ENCODE results near the gene GPSM1. TPM values are rescaled to one million over a fixed set of nuclear protein-coding genes. Genes with fewer than 3 reads are reported as not detected.

GPSM1 gene
- total and polyA plus RNA-seq, 9 of the 15 experiments (the other 6 are each of a cell fraction or from before 2014, with no cell fraction given), result 0.04 to 14.2 (median 3.1) TPM

DNA sequence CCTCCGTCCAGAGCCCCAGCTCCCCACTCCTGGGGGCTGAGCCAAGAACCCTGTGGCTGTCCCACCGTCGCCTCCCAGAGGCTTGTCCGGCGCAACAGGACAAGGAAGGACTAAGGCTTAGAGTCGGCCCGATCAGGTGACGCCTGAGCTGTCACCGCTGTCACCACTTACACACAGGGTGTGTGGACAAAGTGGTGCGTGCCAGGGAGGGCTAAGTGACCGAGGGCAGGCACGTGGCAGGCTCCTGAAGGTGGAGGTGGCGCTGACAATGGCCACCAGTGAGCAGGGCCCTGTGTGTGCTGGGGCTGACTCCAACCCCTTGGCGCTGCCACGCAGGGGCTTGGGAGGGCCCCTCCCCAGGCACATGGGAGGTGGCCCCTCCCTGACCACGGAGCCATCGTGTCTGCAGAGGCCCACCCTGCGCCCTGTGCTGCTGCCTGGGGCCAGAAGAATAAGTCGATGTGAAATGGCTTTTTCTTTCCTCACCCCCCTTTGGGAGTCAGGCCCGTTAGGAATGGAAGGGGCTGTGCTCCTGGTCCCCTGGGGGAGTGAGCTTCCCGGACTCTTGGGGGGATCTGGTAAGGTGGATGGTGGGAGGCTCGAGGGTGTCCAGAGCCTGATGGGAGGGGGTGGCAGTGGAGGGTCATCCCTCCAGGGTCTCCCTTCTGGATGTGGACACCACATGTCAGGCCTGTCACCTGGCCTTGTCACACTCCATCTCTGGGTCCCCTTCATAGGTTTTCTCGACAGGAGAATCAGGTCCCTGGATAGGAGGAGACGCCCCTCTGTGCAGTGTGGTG is 2.6 kb upstream of the GPSM1 start (continued):
- TF ChIP-seq, protein P1, sequence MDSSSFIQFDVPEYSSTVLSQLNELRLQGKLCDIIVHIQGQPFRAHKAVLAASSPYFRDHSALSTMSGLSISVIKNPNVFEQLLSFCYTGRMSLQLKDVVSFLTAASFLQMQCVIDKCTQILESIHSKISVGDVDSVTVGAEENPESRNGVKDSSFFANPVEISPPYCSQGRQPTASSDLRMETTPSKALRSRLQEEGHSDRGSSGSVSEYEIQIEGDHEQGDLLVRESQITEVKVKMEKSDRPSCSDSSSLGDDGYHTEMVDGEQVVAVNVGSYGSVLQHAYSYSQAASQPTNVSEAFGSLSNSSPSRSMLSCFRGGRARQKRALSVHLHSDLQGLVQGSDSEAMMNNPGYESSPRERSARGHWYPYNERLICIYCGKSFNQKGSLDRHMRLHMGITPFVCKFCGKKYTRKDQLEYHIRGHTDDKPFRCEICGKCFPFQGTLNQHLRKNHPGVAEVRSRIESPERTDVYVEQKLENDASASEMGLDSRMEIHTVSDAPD (CRISPR knock-in tag; IDR thresholded peaks at IDR 0.05), result no peak
- peak; percentile 79; the same call in 1 of the 2 replicates for TF ChIP-seq ATF7 (IDR thresholded peaks at IDR 0.05)
- TF ChIP-seq, protein P2, sequence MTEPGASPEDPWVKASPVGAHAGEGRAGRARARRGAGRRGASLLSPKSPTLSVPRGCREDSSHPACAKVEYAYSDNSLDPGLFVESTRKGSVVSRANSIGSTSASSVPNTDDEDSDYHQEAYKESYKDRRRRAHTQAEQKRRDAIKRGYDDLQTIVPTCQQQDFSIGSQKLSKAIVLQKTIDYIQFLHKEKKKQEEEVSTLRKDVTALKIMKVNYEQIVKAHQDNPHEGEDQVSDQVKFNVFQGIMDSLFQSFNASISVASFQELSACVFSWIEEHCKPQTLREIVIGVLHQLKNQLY (CRISPR knock-in tag; conservative IDR thresholded peaks at IDR 0.05), result no peak
- TF ChIP-seq NRF1 (conservative IDR thresholded peaks at IDR 0.05 in 1 of 2, IDR thresholded peaks at IDR 0.05 in 1 of 2), result peak; percentile 41 to 49; a peak in 3 of 4 replicates
- no peak for TF ChIP-seq YBX1 (IDR thresholded peaks at IDR 0.05)
- no peak for TF ChIP-seq MYNN (IDR thresholded peaks at IDR 0.05)
- TF ChIP-seq MYNN (CRISPR knock-in tag; IDR thresholded peaks at IDR 0.05), result no peak
- TF ChIP-seq, protein P3, sequence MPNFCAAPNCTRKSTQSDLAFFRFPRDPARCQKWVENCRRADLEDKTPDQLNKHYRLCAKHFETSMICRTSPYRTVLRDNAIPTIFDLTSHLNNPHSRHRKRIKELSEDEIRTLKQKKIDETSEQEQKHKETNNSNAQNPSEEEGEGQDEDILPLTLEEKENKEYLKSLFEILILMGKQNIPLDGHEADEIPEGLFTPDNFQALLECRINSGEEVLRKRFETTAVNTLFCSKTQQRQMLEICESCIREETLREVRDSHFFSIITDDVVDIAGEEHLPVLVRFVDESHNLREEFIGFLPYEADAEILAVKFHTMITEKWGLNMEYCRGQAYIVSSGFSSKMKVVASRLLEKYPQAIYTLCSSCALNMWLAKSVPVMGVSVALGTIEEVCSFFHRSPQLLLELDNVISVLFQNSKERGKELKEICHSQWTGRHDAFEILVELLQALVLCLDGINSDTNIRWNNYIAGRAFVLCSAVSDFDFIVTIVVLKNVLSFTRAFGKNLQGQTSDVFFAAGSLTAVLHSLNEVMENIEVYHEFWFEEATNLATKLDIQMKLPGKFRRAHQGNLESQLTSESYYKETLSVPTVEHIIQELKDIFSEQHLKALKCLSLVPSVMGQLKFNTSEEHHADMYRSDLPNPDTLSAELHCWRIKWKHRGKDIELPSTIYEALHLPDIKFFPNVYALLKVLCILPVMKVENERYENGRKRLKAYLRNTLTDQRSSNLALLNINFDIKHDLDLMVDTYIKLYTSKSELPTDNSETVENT (CRISPR knock-in tag; IDR thresholded peaks at IDR 0.05), result no peak
- TF ChIP-seq JUND (IDR thresholded peaks at IDR 0.05; ENCODE audit: borderline replicate concordance, low read depth, low read length), result peak; percentile 9; the same call in 1 of the 2 replicates
- TF ChIP-seq JUND (tag; IDR thresholded peaks at IDR 0.05; ENCODE audit: borderline replicate concordance, low read depth, low read length), result no peak
- peak; percentile 68 for TF ChIP-seq L3MBTL2 (IDR thresholded peaks at IDR 0.05)
- no peak for TF ChIP-seq IRF2 (CRISPR knock-in tag; IDR thresholded peaks at IDR 0.05)
- no peak for TF ChIP-seq RBM39 (optimal IDR thresholded peaks at IDR 0.05; ENCODE audit: low read depth, low read length)
- TF ChIP-seq, protein P4, sequence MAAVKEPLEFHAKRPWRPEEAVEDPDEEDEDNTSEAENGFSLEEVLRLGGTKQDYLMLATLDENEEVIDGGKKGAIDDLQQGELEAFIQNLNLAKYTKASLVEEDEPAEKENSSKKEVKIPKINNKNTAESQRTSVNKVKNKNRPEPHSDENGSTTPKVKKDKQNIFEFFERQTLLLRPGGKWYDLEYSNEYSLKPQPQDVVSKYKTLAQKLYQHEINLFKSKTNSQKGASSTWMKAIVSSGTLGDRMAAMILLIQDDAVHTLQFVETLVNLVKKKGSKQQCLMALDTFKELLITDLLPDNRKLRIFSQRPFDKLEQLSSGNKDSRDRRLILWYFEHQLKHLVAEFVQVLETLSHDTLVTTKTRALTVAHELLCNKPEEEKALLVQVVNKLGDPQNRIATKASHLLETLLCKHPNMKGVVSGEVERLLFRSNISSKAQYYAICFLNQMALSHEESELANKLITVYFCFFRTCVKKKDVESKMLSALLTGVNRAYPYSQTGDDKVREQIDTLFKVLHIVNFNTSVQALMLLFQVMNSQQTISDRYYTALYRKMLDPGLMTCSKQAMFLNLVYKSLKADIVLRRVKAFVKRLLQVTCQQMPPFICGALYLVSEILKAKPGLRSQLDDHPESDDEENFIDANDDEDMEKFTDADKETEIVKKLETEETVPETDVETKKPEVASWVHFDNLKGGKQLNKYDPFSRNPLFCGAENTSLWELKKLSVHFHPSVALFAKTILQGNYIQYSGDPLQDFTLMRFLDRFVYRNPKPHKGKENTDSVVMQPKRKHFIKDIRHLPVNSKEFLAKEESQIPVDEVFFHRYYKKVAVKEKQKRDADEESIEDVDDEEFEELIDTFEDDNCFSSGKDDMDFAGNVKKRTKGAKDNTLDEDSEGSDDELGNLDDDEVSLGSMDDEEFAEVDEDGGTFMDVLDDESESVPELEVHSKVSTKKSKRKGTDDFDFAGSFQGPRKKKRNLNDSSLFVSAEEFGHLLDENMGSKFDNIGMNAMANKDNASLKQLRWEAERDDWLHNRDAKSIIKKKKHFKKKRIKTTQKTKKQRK (IDR thresholded peaks at IDR 0.05; ENCODE audit: borderline replicate concordance, low read depth, low read length), result no peak
- TF ChIP-seq, protein P5, sequence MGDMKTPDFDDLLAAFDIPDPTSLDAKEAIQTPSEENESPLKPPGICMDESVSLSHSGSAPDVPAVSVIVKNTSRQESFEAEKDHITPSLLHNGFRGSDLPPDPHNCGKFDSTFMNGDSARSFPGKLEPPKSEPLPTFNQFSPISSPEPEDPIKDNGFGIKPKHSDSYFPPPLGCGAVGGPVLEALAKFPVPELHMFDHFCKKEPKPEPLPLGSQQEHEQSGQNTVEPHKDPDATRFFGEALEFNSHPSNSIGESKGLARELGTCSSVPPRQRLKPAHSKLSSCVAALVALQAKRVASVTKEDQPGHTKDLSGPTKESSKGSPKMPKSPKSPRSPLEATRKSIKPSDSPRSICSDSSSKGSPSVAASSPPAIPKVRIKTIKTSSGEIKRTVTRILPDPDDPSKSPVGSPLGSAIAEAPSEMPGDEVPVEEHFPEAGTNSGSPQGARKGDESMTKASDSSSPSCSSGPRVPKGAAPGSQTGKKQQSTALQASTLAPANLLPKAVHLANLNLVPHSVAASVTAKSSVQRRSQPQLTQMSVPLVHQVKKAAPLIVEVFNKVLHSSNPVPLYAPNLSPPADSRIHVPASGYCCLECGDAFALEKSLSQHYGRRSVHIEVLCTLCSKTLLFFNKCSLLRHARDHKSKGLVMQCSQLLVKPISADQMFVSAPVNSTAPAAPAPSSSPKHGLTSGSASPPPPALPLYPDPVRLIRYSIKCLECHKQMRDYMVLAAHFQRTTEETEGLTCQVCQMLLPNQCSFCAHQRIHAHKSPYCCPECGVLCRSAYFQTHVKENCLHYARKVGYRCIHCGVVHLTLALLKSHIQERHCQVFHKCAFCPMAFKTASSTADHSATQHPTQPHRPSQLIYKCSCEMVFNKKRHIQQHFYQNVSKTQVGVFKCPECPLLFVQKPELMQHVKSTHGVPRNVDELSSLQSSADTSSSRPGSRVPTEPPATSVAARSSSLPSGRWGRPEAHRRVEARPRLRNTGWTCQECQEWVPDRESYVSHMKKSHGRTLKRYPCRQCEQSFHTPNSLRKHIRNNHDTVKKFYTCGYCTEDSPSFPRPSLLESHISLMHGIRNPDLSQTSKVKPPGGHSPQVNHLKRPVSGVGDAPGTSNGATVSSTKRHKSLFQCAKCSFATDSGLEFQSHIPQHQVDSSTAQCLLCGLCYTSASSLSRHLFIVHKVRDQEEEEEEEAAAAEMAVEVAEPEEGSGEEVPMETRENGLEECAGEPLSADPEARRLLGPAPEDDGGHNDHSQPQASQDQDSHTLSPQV (IDR thresholded peaks at IDR 0.05), result no peak

Measured in K562 (cell line).